ENCODE measurements around the gene CYP26A1. TPM values are rescaled to one million over a fixed set of nuclear protein-coding genes. Genes with fewer than 3 reads are reported as not detected.

CYP26A1 gene
- total RNA-seq, 1 experiment from 2014 or later, result 2.2 TPM

- Histone ChIP-seq H3K79me2 (ENCODE audit: low read depth) (no peaks in the 10 kb centered on the region), H4K20me1 (ENCODE audit: insufficient read depth) (no peaks in the 10 kb centered on the region), H2AFZ (no peak overlapping the region), H3K27me3 (ENCODE audit: insufficient read depth, low read depth) (no peaks in the 10 kb centered on the region), H3K4me2 (no peak overlapping the region), H3K4me3 (no peak overlapping the region), H3K27ac (no peak overlapping the region), H3K36me3 (ENCODE audit: low read depth) (no peaks in the 10 kb centered on the region), H3F3A (ENCODE audit: insufficient read depth, low read depth) (no peaks in the 10 kb centered on the region), H3K9me2 (ENCODE audit: insufficient read depth) (no peaks in the 10 kb centered on the region), H3K9me3 (ENCODE audit: insufficient read depth, low read depth) (no peaks in the 10 kb centered on the region), H3K4me1 (replicated peaks; ENCODE audit: insufficient read depth) (0 out of 2 replicates have a peak, but pooled peaks cover 2% of the 10 kb centered on the region)
- no TSS peak for BruUV-seq (replicated peaks)
- ChIA-PET CTCF (interaction anchor here (0.7 kb wide), 2 partner anchors 348 to 431 kb away, joined by 4 read pairs; no protein-coding TSS in a partner anchor), POLR2A (ENCODE audit: unreplicated experiment) (no interaction called here)
- intact Hi-C loops (cut with micrococcal nuclease; ENCODE audit: unreplicated experiment), result no loop called here
- TF ChIP-seq CTCF (conservative IDR thresholded peaks at IDR 0.05) (no peak), EZH2 (IDR thresholded peaks at IDR 0.05; ENCODE audit: low read depth) (no peak)
- DNase-seq, result no peak
These were observed 8.6 kb upstream of the CYP26A1 start for GRCh38 chr10:93064874-93065660.

GRCh38 chr10:93065675-93066543 lies 7.8 kb upstream of the CYP26A1 start:
- Histone ChIP-seq H3K4me1 (replicated peaks; ENCODE audit: insufficient read depth) (peaks cover 10% of the 10 kb centered on the region; the same call in 1 of the 2 replicates), H3K36me3 (ENCODE audit: low read depth) (no peaks in the 10 kb centered on the region), H3K27ac (no peak overlapping the region), H3K4me2 (no peak overlapping the region), H3K27me3 (ENCODE audit: insufficient read depth, low read depth) (no peaks in the 10 kb centered on the region), H3F3A (ENCODE audit: insufficient read depth, low read depth) (no peaks in the 10 kb centered on the region), H3K79me2 (ENCODE audit: low read depth) (no peaks in the 10 kb centered on the region), H3K9me3 (ENCODE audit: insufficient read depth, low read depth) (no peaks in the 10 kb centered on the region), H4K20me1 (ENCODE audit: insufficient read depth) (no peaks in the 10 kb centered on the region), H3K4me3 (no peak overlapping the region), H2AFZ (no peak overlapping the region), H3K9me2 (ENCODE audit: insufficient read depth) (no peaks in the 10 kb centered on the region)
- TF ChIP-seq CTCF (conservative IDR thresholded peaks at IDR 0.05), result no peak
- intact Hi-C loops (cut with micrococcal nuclease; ENCODE audit: unreplicated experiment), result no loop called here
- no TSS peak for BruUV-seq (replicated peaks)
- ChIA-PET CTCF (no interaction called here), POLR2A (ENCODE audit: unreplicated experiment) (no interaction called here)
- DNase-seq, result no peak

- intact Hi-C loops (cut with micrococcal nuclease; ENCODE audit: unreplicated experiment), result no loop called here
- H3K9me3 ChIP-seq (ENCODE audit: insufficient read depth, low read depth), result no peaks in the 10 kb centered on the region
- H2AFZ ChIP-seq, result no peak overlapping the region
- H4K20me1 ChIP-seq (ENCODE audit: insufficient read depth), result no peaks in the 10 kb centered on the region
- CTCF ChIA-PET, result no interaction called here
- POLR2A ChIA-PET (ENCODE audit: unreplicated experiment), result no interaction called here
- no peak overlapping the region for H3K4me2 ChIP-seq
- H3K9me2 ChIP-seq (ENCODE audit: insufficient read depth), result no peaks in the 10 kb centered on the region
- H3K27me3 ChIP-seq (ENCODE audit: insufficient read depth, low read depth), result no peaks in the 10 kb centered on the region
- peaks cover 13% of the 10 kb centered on the region; the same call in 1 of the 2 replicates for H3K4me1 ChIP-seq (replicated peaks; ENCODE audit: insufficient read depth)
- no peak for TF ChIP-seq EZH2 (IDR thresholded peaks at IDR 0.05; ENCODE audit: low read depth)
- TF ChIP-seq CTCF (conservative IDR thresholded peaks at IDR 0.05), result no peak
- no peaks in the 10 kb centered on the region for H3F3A ChIP-seq (ENCODE audit: insufficient read depth, low read depth)
- H3K27ac ChIP-seq, result no peak overlapping the region
- no TSS peak for BruUV-seq (replicated peaks)
- no peaks in the 10 kb centered on the region for H3K79me2 ChIP-seq (ENCODE audit: low read depth)
- no peak overlapping the region for H3K4me3 ChIP-seq
- DNase-seq, result no peak
- H3K36me3 ChIP-seq (ENCODE audit: low read depth), result no peaks in the 10 kb centered on the region
These were observed 7.2 kb upstream of the CYP26A1 start for GRCh38 chr10:93066544-93066913.
